B cell (primary cell): ENCODE results near the gene TTC28.
"Not testable (repeated sequence)": the region's sequence is repeated elsewhere in the genome, so short reads cannot be mapped to it uniquely, and the experiment has no call there.

ENCODE experiments used
- CTCF ChIP-seq: fragments of 200-600 bp; IDR thresholded peaks from one replicate; pipeline ENCODE4 v1.8.0; 2022; ENCODE audit warnings: antibody characterized with exemption, mild to moderate bottlenecking
- EZH2 ChIP-seq: IDR thresholded peaks from 2 replicates; pipeline ENCODE4 v1.6.1; 2012; ENCODE audit warnings: borderline replicate concordance, low read depth, mild to moderate bottlenecking, moderate library complexity, low read length; ENCODE audit not compliant: insufficient read depth, poor library complexity, severe bottlenecking

DNA sequence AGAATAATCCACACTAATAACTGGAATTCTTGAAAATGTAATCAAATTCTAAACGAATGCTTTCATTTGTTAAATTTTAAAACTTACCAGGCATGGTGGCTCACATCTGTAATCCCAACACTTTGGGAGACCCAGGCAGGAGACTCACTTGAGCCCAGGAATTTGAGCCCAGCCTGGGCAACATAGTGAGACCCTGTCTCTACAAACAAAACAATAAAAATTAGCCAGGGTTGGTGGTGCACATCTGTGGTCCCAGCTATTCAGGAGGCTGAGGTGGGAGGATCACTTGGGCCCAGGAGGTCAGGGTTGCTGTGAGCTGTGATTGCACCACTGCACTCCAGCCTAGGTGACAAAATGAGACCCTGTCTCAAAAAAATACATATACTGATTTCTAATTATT is 212.6 kb downstream of the TTC28 start:
- not testable (repeated sequence) for TF ChIP-seq CTCF, EZH2
